ENCODE results near the gene CST6.
"Not testable (repeated sequence)": the region's sequence is repeated elsewhere in the genome, so short reads cannot be mapped to it uniquely, and the experiment has no call there.

The CST6 gene

GRCh38 chr11:65983589-65983987 is 28.2 kb upstream of the CST6 start:
- no peak for DNase-seq (ENCODE audit: low spot score)

GRCh38 chr11:65987336-65987735 is 24.5 kb upstream of the CST6 start:
- no peak for DNase-seq (ENCODE audit: low spot score)

GRCh38 chr11:65988791-65989592 is 22.8 kb upstream of the CST6 start:
- DNase-seq (ENCODE audit: low spot score): peak; percentile 98

GRCh38 chr11:65992056-65992455 is 19.8 kb upstream of the CST6 start:
- no peak for DNase-seq (ENCODE audit: low spot score)

GRCh38 chr11:65997286-65997685 is 14.5 kb upstream of the CST6 start:
- DNase-seq (ENCODE audit: low spot score): no peak

GRCh38 chr11:66001942-66002647 is 9.7 kb upstream of the CST6 start, which contains the start of the genes BANF1 and EIF1AD:
BANF1 (plus strand) TSS chr11:66002503; CDS start chr11:66003251, 748 bp downstream.
EIF1AD (minus strand) TSS chr11:66002157; CDS start chr11:66000389, 1,768 bp downstream.
- DNase-seq (ENCODE audit: low spot score): peak; percentile 97

- DNase-seq (ENCODE audit: low spot score): no peak
Observed at GRCh38 chr11:66002648-66003225, 9.1 kb upstream of the CST6 start.

- no peak for DNase-seq (ENCODE audit: low spot score)
Observed at GRCh38 chr11:66003291-66003690, 8.5 kb upstream of the CST6 start.

GRCh38 chr11:66004186-66004585 is 7.6 kb upstream of the CST6 start:
- DNase-seq (ENCODE audit: low spot score): no peak

GRCh38 chr11:66006134-66006890 is 5.5 kb upstream of the CST6 start:
- DNase-seq (ENCODE audit: low spot score): no peak

GRCh38 chr11:66006891-66007176 is 5.0 kb upstream of the CST6 start:
- DNase-seq (ENCODE audit: low spot score): no peak

- no peak for DNase-seq (ENCODE audit: low spot score)
Observed at GRCh38 chr11:66007201-66007634, 4.6 kb upstream of the CST6 start.

- DNase-seq (ENCODE audit: low spot score): no peak
Observed at GRCh38 chr11:66008095-66008467, 3.7 kb upstream of the CST6 start.

GRCh38 chr11:66008468-66009101 is 3.2 kb upstream of the CST6 start:
- no peak for DNase-seq (ENCODE audit: low spot score)

- DNase-seq (ENCODE audit: low spot score): not testable (repeated sequence)
Observed at GRCh38 chr11:66010036-66010435, 1.8 kb upstream of the CST6 start.

GRCh38 chr11:66011239-66011784 is 496 bp upstream of the CST6 start:
- DNase-seq (ENCODE audit: low spot score): no peak

GRCh38 chr11:66012371-66012945 is 650 bp downstream of the CST6 start:
- DNase-seq (ENCODE audit: low spot score): no peak

- peak; percentile 8 for DNase-seq (ENCODE audit: low spot score)
Observed at GRCh38 chr11:66012946-66013761, 1.3 kb downstream of the CST6 start.

GRCh38 chr11:66013762-66014100 is 1.9 kb downstream of the CST6 start:
- DNase-seq (ENCODE audit: low spot score): no peak

GRCh38 chr11:66014804-66015453 is 3.1 kb downstream of the CST6 start:
- no peak for DNase-seq (ENCODE audit: low spot score)
